Ascending aorta (tissue), 2 donors: Measurements from ENCODE around the gene CES2. TPM values are rescaled to one million over a fixed set of nuclear protein-coding genes. Genes with fewer than 3 reads are reported as not detected.
A peak's percentile ranks its signal among the peaks of the same experiment; 100 is the strongest.

Experiments used
- DNase-seq, 2 donors: peaks; one replicate each; pipeline ENCODE4 v3.0.0-alpha.2; 2019; ENCODE audit warnings: low spot score in 2 of 2
- H3K27ac ChIP-seq, 2 donors: fragments of 200-600 bp; sonication (generic); one replicate each; pipeline ENCODE4 v1.5.1; 2016 to 2017; ENCODE audit warnings: mild to moderate bottlenecking in 1 of 2
- H3K27me3 ChIP-seq: fragments of 200-600 bp; sonication (generic); one replicate; pipeline ENCODE4 v1.5.1; 2017
- H3K36me3 ChIP-seq, 2 donors: fragments of 200-600 bp; sonication (generic); one replicate each; pipeline ENCODE4 v1.5.1; 2016
- H3K4me1 ChIP-seq, 2 donors: fragments of 200-600 bp; sonication (generic); one replicate each; pipeline ENCODE4 v1.5.1; 2016 to 2017; ENCODE audit warnings: mild to moderate bottlenecking in 1 of 2
- H3K4me3 ChIP-seq, 2 donors: fragments of 200-600 bp; sonication (generic); one replicate each; pipeline ENCODE4 v1.5.1; 2016 to 2017; ENCODE audit warnings: mild to moderate bottlenecking in 1 of 2
- H3K9me3 ChIP-seq, 2 donors: fragments of 200-600 bp; sonication (generic); one replicate each; pipeline ENCODE4 v1.5.1; 2016
- CTCF ChIP-seq, 3 experiments: fragments of 200-600 bp in 2 of 3; fragments of 450-650 bp in 1 of 3; sonication (generic) in 2 of 3; IDR thresholded peaks; one replicate each; pipeline ENCODE4 v1.5.1; 2016 to 2019; ENCODE audit warnings: antibody characterized with exemption in 3 of 3, mild to moderate bottlenecking in 1 of 3, moderate library complexity in 1 of 3
- intact Hi-C: fragments of 100-400 bp; cut with DNase I; formaldehyde crosslinking; loops from one replicate; pipeline ENCODE4 v1.15.1; 2023
- total RNA-seq: library from RNA; depleted of rRNA; stranded (reverse); fragments of >200 nt; gene quantifications from one replicate; pipeline ENCODE4 v1.1.0, GENCODE V29; 2016

Gene CES2
- total RNA-seq, 1 donor from 2014 or later = 40.0 TPM

GRCh38 chr16:66945939-66946338 is 10.6 kb downstream of the CES2 start:
- Histone ChIP-seq H3K27ac (no peak overlapping the region), H3K9me3 (no peaks in the 10 kb centered on the region), H3K4me1 (peaks cover 0 to 12% of the 10 kb centered on the region in 2 donors), H3K36me3 (peaks cover 30% of the 10 kb centered on the region in 2 donors), H3K27me3 (no peaks in the 10 kb centered on the region), H3K4me3 (no peak overlapping the region)
- TF ChIP-seq CTCF (IDR thresholded peaks at IDR 0.05) = no peak
- no peak for DNase-seq
- intact Hi-C loops = loop anchor here (2.0 kb wide), 1 partner anchor 51 kb away; no protein-coding TSS in a partner anchor

- Histone ChIP-seq H3K27me3 (no peaks in the 10 kb centered on the region), H3K27ac (no peak overlapping the region), H3K9me3 (no peaks in the 10 kb centered on the region), H3K4me1 (peaks cover 0 to 12% of the 10 kb centered on the region in 2 donors), H3K4me3 (no peak overlapping the region), H3K36me3 (peaks cover 24% of the 10 kb centered on the region in 2 donors)
- DNase-seq = no peak
- no peak for TF ChIP-seq CTCF (IDR thresholded peaks at IDR 0.05)
- intact Hi-C loops = loop anchor here (2.0 kb wide), 1 partner anchor 52 kb away; no protein-coding TSS in a partner anchor
These were observed 11.2 kb downstream of the CES2 start for GRCh38 chr16:66946541-66946940.

GRCh38 chr16:66946974-66947301 is 11.6 kb downstream of the CES2 start:
- TF ChIP-seq CTCF (IDR thresholded peaks at IDR 0.05) = no peak
- Histone ChIP-seq H3K9me3 (no peaks in the 10 kb centered on the region), H3K4me1 (peaks cover 0 to 12% of the 10 kb centered on the region in 2 donors), H3K36me3 (peaks cover 20% of the 10 kb centered on the region in 2 donors), H3K27ac (no peak overlapping the region), H3K4me3 (no peak overlapping the region), H3K27me3 (no peaks in the 10 kb centered on the region)
- intact Hi-C loops = loop anchor here (2.0 kb wide), 1 partner anchor 52 kb away; no protein-coding TSS in a partner anchor
- no peak for DNase-seq

GRCh38 chr16:66947302-66948065 is 12.2 kb downstream of the CES2 start:
- Histone ChIP-seq H3K4me1 (peaks cover 0 to 12% of the 10 kb centered on the region in 2 donors), H3K36me3 (peaks cover 14 to 15% of the 10 kb centered on the region in 2 donors), H3K9me3 (no peaks in the 10 kb centered on the region), H3K27me3 (no peaks in the 10 kb centered on the region), H3K27ac (no peak overlapping the region), H3K4me3 (peak overlapping the region; percentile 56 to 64)
- TF ChIP-seq CTCF (IDR thresholded peaks at IDR 0.05) = peak; percentile 78 to 84 (median 82)
- peak in 1 of 2 donors; percentile 93 for DNase-seq
- intact Hi-C loops = loop anchor here (2.0 kb wide), 1 partner anchor 53 kb away; no protein-coding TSS in a partner anchor

GRCh38 chr16:66948134-66948836 is 13.0 kb downstream of the CES2 start:
- Histone ChIP-seq H3K4me1 (peaks cover 0 to 12% of the 10 kb centered on the region in 2 donors), H3K36me3 (peaks cover 6 to 7% of the 10 kb centered on the region in 2 donors), H3K4me3 (peak overlapping the region; percentile 56 to 64), H3K27me3 (no peaks in the 10 kb centered on the region), H3K9me3 (no peaks in the 10 kb centered on the region), H3K27ac (no peak overlapping the region)
- intact Hi-C loops = no loop called here
- no peak for TF ChIP-seq CTCF (IDR thresholded peaks at IDR 0.05)
- DNase-seq = no peak
